GM12872 (cell line): ENCODE results near the gene BFSP2.

Source experiments
- TF ChIP-seq, protein P1 (sequence below): IDR thresholded peaks from 3 replicates; pipeline ENCODE4 v1.5.1; 2011; ENCODE audit warnings: low read depth, mild to moderate bottlenecking, low read length, moderate library complexity; ENCODE audit not compliant: insufficient read depth

Gene BFSP2

GRCh38 chr3:133393204-133393603 lies 6.7 kb upstream of the BFSP2 start:
- TF ChIP-seq, protein P1, sequence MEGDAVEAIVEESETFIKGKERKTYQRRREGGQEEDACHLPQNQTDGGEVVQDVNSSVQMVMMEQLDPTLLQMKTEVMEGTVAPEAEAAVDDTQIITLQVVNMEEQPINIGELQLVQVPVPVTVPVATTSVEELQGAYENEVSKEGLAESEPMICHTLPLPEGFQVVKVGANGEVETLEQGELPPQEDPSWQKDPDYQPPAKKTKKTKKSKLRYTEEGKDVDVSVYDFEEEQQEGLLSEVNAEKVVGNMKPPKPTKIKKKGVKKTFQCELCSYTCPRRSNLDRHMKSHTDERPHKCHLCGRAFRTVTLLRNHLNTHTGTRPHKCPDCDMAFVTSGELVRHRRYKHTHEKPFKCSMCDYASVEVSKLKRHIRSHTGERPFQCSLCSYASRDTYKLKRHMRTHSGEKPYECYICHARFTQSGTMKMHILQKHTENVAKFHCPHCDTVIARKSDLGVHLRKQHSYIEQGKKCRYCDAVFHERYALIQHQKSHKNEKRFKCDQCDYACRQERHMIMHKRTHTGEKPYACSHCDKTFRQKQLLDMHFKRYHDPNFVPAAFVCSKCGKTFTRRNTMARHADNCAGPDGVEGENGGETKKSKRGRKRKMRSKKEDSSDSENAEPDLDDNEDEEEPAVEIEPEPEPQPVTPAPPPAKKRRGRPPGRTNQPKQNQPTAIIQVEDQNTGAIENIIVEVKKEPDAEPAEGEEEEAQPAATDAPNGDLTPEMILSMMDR = no peak

- TF ChIP-seq, protein P1 = no peak
Measured at GRCh38 chr3:133393691-133394474, 6.0 kb upstream of the BFSP2 start.

- TF ChIP-seq, protein P1 = no peak
Measured at GRCh38 chr3:133394561-133395311, 5.1 kb upstream of the BFSP2 start.

GRCh38 chr3:133396906-133397305 lies 3.0 kb upstream of the BFSP2 start:
- TF ChIP-seq, protein P1 = no peak

- TF ChIP-seq, protein P1 = no peak
Measured at GRCh38 chr3:133401374-133402135, 1.7 kb downstream of the BFSP2 start.

GRCh38 chr3:133404920-133405319 lies 5.1 kb downstream of the BFSP2 start:
- TF ChIP-seq, protein P1 = no peak

GRCh38 chr3:133408366-133408765 lies 8.5 kb downstream of the BFSP2 start:
- TF ChIP-seq, protein P1 = no peak
